DMS53 treated with DMSO at 0.1 percent for 48 hours (cell line): ENCODE measurements around the gene ZMIZ1.
A peak's percentile ranks its signal among the peaks of the same experiment; 100 is the strongest.
"Not testable (repeated sequence)": the region's sequence is repeated elsewhere in the genome, so short reads cannot be mapped to it uniquely, and the experiment has no call there.

ENCODE experiments used
- DNase-seq: peaks from one replicate; lab custom pipeline; 2025; ENCODE audit not compliant: unreplicated experiment; lab: John Stamatoyannopoulos, UW

ZMIZ1 gene

GRCh38 chr10:79277579-79278269 lies 209.0 kb downstream of the ZMIZ1 start:
- DNase-seq = no peak

DNA sequence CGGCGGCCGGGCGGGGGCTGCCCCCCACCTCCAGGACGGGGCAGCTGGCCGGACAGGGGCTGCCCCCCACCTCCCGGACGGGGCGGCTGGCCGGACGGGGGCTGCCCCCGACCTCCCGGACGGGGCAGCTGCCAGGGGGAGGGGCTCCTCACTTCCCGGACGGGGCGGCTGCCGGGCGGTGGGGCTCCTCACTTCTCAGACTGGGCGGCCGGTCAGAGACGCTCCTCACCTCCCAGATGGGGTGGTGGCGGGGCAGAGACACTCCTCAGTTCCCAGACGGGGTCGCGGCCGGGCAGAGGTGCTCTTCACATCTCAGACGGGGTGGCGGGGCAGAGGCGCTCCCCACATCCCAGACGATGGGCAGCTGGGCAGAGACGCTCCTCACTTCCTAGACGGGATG lies 210.3 kb downstream of the ZMIZ1 start:
- DNase-seq = not testable (repeated sequence)

DNA sequence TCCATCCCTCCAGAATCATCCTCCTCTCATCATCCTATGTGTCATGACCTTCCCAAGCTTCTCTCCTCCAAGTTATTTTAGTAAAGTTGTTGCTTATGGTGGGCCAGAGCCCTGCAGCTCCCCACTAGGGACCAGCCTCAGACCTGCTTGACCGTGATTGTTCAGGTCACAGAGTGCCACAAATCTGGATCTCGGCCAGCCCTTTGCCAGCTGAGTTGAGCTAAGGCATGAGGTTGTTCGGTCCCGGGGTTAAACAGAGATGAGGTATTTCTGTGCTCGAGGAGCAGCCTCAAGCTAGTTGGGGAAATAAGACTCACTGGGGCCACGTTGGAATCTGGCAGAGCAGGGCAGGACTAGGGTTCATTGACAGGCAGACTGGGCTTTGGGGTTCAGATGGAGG lies 212.2 kb downstream of the ZMIZ1 start:
- no peak for DNase-seq

- no peak for DNase-seq
Observed at GRCh38 chr10:79282388-79282787, 213.6 kb downstream of the ZMIZ1 start.

- no peak for DNase-seq
Observed at GRCh38 chr10:79283616-79284015, 214.8 kb downstream of the ZMIZ1 start.

DNA sequence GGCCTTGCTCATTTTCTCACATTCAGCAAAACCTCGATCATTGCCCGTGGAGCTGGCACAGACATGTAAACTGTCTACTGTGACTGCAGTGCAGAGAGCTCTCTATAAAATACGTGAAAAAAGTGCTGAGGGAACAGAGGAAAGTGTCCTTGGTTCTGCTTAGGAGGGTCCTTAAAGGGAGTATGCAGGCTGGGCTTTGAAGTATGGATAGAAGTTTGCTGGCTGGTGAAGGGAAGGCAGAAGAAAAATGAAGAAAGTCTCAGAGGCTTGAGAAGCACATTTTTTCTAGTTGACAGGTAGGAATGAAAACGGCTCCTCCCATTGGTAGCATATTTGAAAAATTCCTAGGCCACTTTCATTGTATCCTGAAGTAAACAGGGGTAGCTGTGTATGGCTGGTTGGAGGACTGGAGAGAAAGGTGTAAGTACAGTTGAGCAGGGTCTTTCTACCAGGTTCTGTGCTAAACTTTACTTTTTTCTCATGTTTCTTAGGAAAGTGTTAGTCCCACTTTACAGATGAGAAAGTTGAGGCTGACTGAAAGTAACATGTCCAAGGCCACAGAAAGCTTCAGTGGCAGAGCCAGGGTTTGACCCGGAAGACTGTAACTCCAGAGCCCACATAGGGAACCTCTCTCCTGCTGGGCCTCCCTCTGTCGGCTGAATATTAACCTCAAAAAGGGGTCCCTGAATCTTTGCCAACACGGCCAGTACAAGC lies 215.5 kb downstream of the ZMIZ1 start:
- DNase-seq = no peak

- DNase-seq = no peak
Observed at GRCh38 chr10:79285315-79286197, 216.8 kb downstream of the ZMIZ1 start.

- DNase-seq = peak; percentile 32
Observed at GRCh38 chr10:79286318-79286951, 217.7 kb downstream of the ZMIZ1 start.

- no peak for DNase-seq
Observed at GRCh38 chr10:79287973-79288723, 219.4 kb downstream of the ZMIZ1 start.

DNA sequence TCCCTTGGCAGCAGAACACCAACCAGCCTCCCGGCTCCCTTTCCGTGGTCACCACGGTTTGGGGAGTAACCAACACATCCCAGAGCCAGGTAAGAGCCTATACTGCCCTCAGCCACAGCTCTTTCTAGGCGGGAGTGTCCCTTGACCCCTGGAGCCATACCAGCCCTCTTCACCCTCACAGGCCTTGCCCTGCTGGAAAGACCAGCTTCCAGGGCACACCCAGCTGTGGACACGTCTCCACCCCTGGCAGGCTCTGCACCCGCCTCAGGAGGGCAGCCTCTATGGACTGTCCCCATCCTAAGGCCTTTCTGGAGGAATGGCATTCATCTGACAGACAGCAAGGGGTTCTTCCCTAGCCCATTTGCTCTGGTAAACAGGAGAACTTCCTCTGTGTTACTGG lies 221.0 kb downstream of the ZMIZ1 start:
- DNase-seq = no peak

- no peak for DNase-seq
Observed at GRCh38 chr10:79292026-79292766, 223.4 kb downstream of the ZMIZ1 start.

GRCh38 chr10:79292891-79293746 lies 224.4 kb downstream of the ZMIZ1 start:
- no peak for DNase-seq

- DNase-seq = no peak
Observed at GRCh38 chr10:79293841-79294581, 225.2 kb downstream of the ZMIZ1 start.

DNA sequence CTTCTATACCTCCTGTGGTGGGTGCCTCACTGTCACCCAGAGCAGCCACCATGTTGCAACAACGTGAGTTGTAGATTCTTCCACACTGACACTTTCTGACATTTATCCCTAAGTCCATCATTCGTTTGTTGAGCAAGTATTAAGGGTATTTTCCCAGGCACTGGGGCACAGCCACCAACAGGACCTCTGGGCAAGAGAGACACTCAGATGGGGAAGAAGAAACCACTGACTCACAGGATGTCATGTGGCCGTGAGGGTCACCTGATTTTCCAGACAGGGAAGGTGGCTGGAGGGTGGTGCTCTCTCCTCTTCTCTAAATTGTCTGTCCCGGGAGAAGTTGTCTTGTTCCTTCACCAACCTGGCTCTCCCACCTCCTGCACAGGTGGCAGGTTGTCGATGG lies 226.8 kb downstream of the ZMIZ1 start:
- no peak for DNase-seq

DNA sequence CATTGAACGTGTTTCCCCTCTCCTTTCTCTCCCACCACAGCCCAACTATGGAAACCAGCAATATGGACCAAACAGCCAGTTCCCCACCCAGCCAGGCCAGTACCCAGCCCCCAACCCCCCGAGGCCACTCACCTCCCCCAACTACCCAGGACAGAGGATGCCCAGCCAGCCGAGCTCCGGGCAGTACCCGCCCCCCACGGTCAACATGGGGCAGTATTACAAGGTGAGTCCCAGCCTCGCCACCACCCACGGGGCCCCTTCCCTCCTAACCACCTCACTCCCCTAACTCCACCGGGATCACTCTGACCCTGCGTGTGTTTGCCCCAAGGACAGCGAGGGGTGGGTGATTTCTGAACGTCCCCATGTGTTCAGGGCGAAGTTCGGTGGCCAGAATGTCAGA lies 227.7 kb downstream of the ZMIZ1 start:
- no peak for DNase-seq

GRCh38 chr10:79298403-79299244 lies 229.9 kb downstream of the ZMIZ1 start:
- peak; percentile 39 for DNase-seq
